HepG2 (cell line): ENCODE results near the gene GAGE12F. TPM values are rescaled to one million over a fixed set of nuclear protein-coding genes. Genes with fewer than 3 reads are reported as not detected.

Experiments used
- BORCS8-MEF2B ChIP-seq: sonication (generic); formaldehyde crosslinking; IDR thresholded peaks from 2 replicates; pipeline ENCODE4 v1.8.0; 2022; ENCODE audit warnings: mild to moderate bottlenecking, missing genetic modification reagents
- ESRRA ChIP-seq: sonication (generic); formaldehyde crosslinking; IDR thresholded peaks from 2 replicates; pipeline ENCODE4 v1.5.1; 2020; ENCODE audit warnings: mild to moderate bottlenecking, low read depth, missing genetic modification reagents
- GMEB2 ChIP-seq: IDR thresholded peaks from 2 replicates; pipeline ENCODE4 v1.6.1; 2016; ENCODE audit warnings: missing biosample characterization, missing genetic modification reagents, low read depth
- GPBP1L1 ChIP-seq: sonication (generic); formaldehyde crosslinking; IDR thresholded peaks from 2 replicates; pipeline ENCODE4 v1.5.0; 2020; ENCODE audit warnings: mild to moderate bottlenecking, missing genetic modification reagents
- HCFC1 ChIP-seq: fragments of 150-350 bp; IDR thresholded peaks from 2 replicates; pipeline ENCODE4 v1.6.1; 2014; ENCODE audit warnings: low read depth, low read length
- IRF9 ChIP-seq: sonication (generic); formaldehyde crosslinking; IDR thresholded peaks from 2 replicates; pipeline ENCODE4 v1.8.0; 2022; ENCODE audit warnings: missing genetic modification reagents, mild to moderate bottlenecking, borderline replicate concordance
- KLF6 ChIP-seq: IDR thresholded peaks from 2 replicates; pipeline ENCODE4 v1.8.0; 2016; ENCODE audit warnings: missing biosample characterization, missing genetic modification reagents
- MEIS1 ChIP-seq: sonication (generic); formaldehyde crosslinking; IDR thresholded peaks from 2 replicates; pipeline ENCODE4 v1.9.0; 2021; ENCODE audit warnings: mild to moderate bottlenecking, missing genetic modification reagents, moderate library complexity, borderline replicate concordance
- MYNN ChIP-seq: sonication (generic); formaldehyde crosslinking; IDR thresholded peaks from 2 replicates; pipeline ENCODE4 v1.4.0; 2020; ENCODE audit warnings: mild to moderate bottlenecking, low read depth, missing genetic modification reagents
- NFIB ChIP-seq: sonication (generic); formaldehyde crosslinking; IDR thresholded peaks from 2 replicates; pipeline ENCODE4 v1.9.0; 2021; ENCODE audit warnings: missing genetic modification reagents, mild to moderate bottlenecking, borderline replicate concordance
- POLR2AphosphoS5 ChIP-seq: IDR thresholded peaks from 2 replicates; pipeline ENCODE4 v1.6.1; 2012; ENCODE audit warnings: low read depth, low read length
- RNF219 ChIP-seq: sonication (generic); formaldehyde crosslinking; IDR thresholded peaks from 2 replicates; pipeline ENCODE4 v1.5.0; 2020; ENCODE audit warnings: mild to moderate bottlenecking, missing genetic modification reagents
- SALL1 ChIP-seq: sonication (generic); formaldehyde crosslinking; IDR thresholded peaks from 2 replicates; pipeline ENCODE4 v1.8.0; 2022; ENCODE audit warnings: mild to moderate bottlenecking, missing genetic modification reagents
- TRAFD1 ChIP-seq: sonication (generic); formaldehyde crosslinking; IDR thresholded peaks from 2 replicates; pipeline ENCODE4 v1.5.1; 2020; ENCODE audit warnings: missing genetic modification reagents, mild to moderate bottlenecking, borderline replicate concordance
- ZNF264 ChIP-seq: sonication (generic); formaldehyde crosslinking; IDR thresholded peaks from 2 replicates; pipeline ENCODE4 v1.4.0; 2020; ENCODE audit warnings: missing genetic modification reagents
- ZNF33A ChIP-seq: sonication (generic); formaldehyde crosslinking; IDR thresholded peaks from 2 replicates; pipeline ENCODE4 v1.5.1; 2020; ENCODE audit warnings: missing genetic modification reagents, mild to moderate bottlenecking, moderate library complexity, borderline replicate concordance
- ZNF550 ChIP-seq: sonication (generic); formaldehyde crosslinking; IDR thresholded peaks from 2 replicates; pipeline ENCODE4 v1.4.0; 2020; ENCODE audit warnings: mild to moderate bottlenecking, missing genetic modification reagents, borderline replicate concordance
- ZNF598 ChIP-seq: sonication (generic); formaldehyde crosslinking; IDR thresholded peaks from 2 replicates; pipeline ENCODE4 v1.5.1; 2020; ENCODE audit warnings: mild to moderate bottlenecking, missing genetic modification reagents, borderline replicate concordance
- ZNF629 ChIP-seq: sonication (generic); formaldehyde crosslinking; conservative IDR thresholded peaks from 2 replicates; pipeline ENCODE4 v1.5.0; 2020; ENCODE audit warnings: missing genetic modification reagents
- ZNF891 ChIP-seq: sonication (generic); formaldehyde crosslinking; IDR thresholded peaks from 2 replicates; pipeline ENCODE4 v1.5.0; 2020; ENCODE audit warnings: mild to moderate bottlenecking, missing genetic modification reagents
- polyA plus RNA-seq, 8 experiments: library from polyadenylated mRNA; depleted of rRNA in 3 of 8; stranded (reverse) in 7 of 8; unstranded in 1 of 8; fragments of >200 nt; fragmentation: Illumina TruSeq in 4 of 8; extraction: Trizol in 4 of 8; gene quantifications; 2 replicates each; pipeline versions ENCODE4 v1.2.1 to v1.2.3, GENCODE V29; 2011 to 2016; ENCODE audit warnings: low read depth in 4 of 8, missing spikeins in 1 of 8, mixed read lengths in 1 of 8; ENCODE audit not compliant: insufficient read depth in 1 of 8
- total RNA-seq, 5 experiments: library from RNA; depleted of rRNA; stranded (reverse); fragments of >200 nt; fragmentation: Illumina TruSeq; extraction: Trizol; gene quantifications; 2 replicates each; pipeline ENCODE4 v1.2.3, GENCODE V29; 2016; ENCODE audit warnings: low read depth in 1 of 5

GAGE12F gene
- total and polyA plus RNA-seq, 2 of the 13 experiments (the other 11 are each of a cell fraction or from before 2014, with no cell fraction given): not detected

GRCh38 chrX:49610718-49611310 is 50.2 kb downstream of the GAGE12F start (continued):
- TF ChIP-seq TRAFD1 (CRISPR knock-in tag): no peak
- no peak for TF ChIP-seq ESRRA
- no peak for TF ChIP-seq IRF9 (CRISPR knock-in tag)
- no peak for TF ChIP-seq BORCS8-MEF2B (CRISPR knock-in tag)
- TF ChIP-seq GMEB2 (CRISPR knock-in tag): no peak
- TF ChIP-seq ZNF891 (CRISPR knock-in tag): no peak
- TF ChIP-seq KLF6 (CRISPR knock-in tag): no peak
- peak; percentile 32; the same call in 1 of the 2 replicates for TF ChIP-seq SALL1
- no peak for TF ChIP-seq POLR2AphosphoS5
- no peak for TF ChIP-seq ZNF33A (CRISPR knock-in tag)
- TF ChIP-seq RNF219: no peak
- no peak for TF ChIP-seq ZNF629 (CRISPR knock-in tag)
- TF ChIP-seq NFIB: no peak
- no peak for TF ChIP-seq MYNN
- TF ChIP-seq ZNF550 (CRISPR knock-in tag): no peak
- TF ChIP-seq HCFC1: no peak
- 0 out of 2 replicates have a peak, but pooled peaks have one; percentile 47 for TF ChIP-seq ZNF264 (CRISPR knock-in tag)
- TF ChIP-seq MEIS1 (CRISPR knock-in tag): no peak
- no peak for TF ChIP-seq GPBP1L1
- TF ChIP-seq ZNF598: no peak
